A549 (cell line): ENCODE measurements around the gene KRT40. TPM values are rescaled to one million over a fixed set of nuclear protein-coding genes. Genes with fewer than 3 reads are reported as not detected.

Experiments
- ATAC-seq, 2 experiments: fragments of 200-7000 bp in 1 of 2; fragments of >200 bp in 1 of 2; cut with Nextera tagmentation in 1 of 2; cut with Tn5 transposase in 1 of 2; 3 replicates each; pipeline versions ENCODE4 v1.8.0 to v1.9.1; 2018 to 2020; ENCODE audit warnings: mild to moderate bottlenecking in 1 of 2, moderate library complexity in 1 of 2
- CTCF ChIA-PET: fragments of 300-600 bp; sonication (Branson Sonifier 250); formaldehyde crosslinking; extraction: SDS; loops from one replicate; lab custom pipeline; 2021; ENCODE audit warnings: antibody characterized with exemption, inconsistent platforms; lab: Yijun Ruan, JAX
- POLR2A ChIA-PET: fragments of 350-600 bp; formaldehyde crosslinking; extraction: SDS; loops from one replicate; lab custom pipeline; 2021; ENCODE audit warnings: antibody characterized with exemption, inconsistent platforms; lab: Yijun Ruan, JAX
- DNase-seq, 2 experiments: peaks; one replicate each; pipeline versions ENCODE4 v3.0.0 to v3.0.0-alpha.2; 2011 to 2016; ENCODE audit warnings: low read depth in 1 of 2, low spot score in 1 of 2
- FAIRE-seq: peaks from 2 replicates; lab custom pipeline; 2011; peaks lifted over from hg19 to GRCh38; lab: Jason Lieb, UNC
- H3K27ac ChIP-seq, 2 experiments: fragments of >200 bp; sonication (Bioruptor Twin); formaldehyde crosslinking; 3 replicates each; pipeline ENCODE4 v1.5.1; 2016 to 2017
- H3K4me1 ChIP-seq: fragments of >200 bp; sonication (Bioruptor Twin); formaldehyde crosslinking; 3 replicates; pipeline ENCODE4 v1.6.1; 2016
- H3K4me2 ChIP-seq: fragments of >200 bp; sonication (Bioruptor Twin); formaldehyde crosslinking; 3 replicates; pipeline ENCODE4 v1.6.1; 2016
- H3K4me3 ChIP-seq: fragments of >200 bp; sonication (Bioruptor Twin); formaldehyde crosslinking; 3 replicates; pipeline ENCODE4 v1.5.1; 2016
- H3K9me3 ChIP-seq: fragments of >200 bp; sonication (Bioruptor Twin); formaldehyde crosslinking; 3 replicates; pipeline ENCODE4 v1.6.1; 2016
- ATOH8 ChIP-seq: fragments of 250-450 bp; sonication (Bioruptor Pico); IDR thresholded peaks from 2 replicates; pipeline ENCODE4 v1.5.0; 2020; ENCODE audit warnings: low read depth, mild to moderate bottlenecking, moderate library complexity
- BCL3 ChIP-seq: fragments of >200 bp; sonication (Bioruptor Twin); formaldehyde crosslinking; IDR thresholded peaks from 3 replicates; pipeline ENCODE4 v1.6.1; 2016
- BHLHE40 ChIP-seq: IDR thresholded peaks from 2 replicates; pipeline ENCODE4 v1.6.1; 2012; ENCODE audit warnings: low read depth, low read length, inconsistent platforms
- CEBPB ChIP-seq, 2 experiments: fragments of >200 bp in 1 of 2; sonication (Bioruptor Twin) in 1 of 2; formaldehyde crosslinking in 1 of 2; IDR thresholded peaks; 2 replicates each; pipeline ENCODE4 v1.6.1; 2012 to 2016
- EP300 ChIP-seq, 2 experiments: fragments of >200 bp; sonication (Bioruptor Twin); formaldehyde crosslinking; IDR thresholded peaks; 2 replicates in 1 of 2; 3 replicates in 1 of 2; pipeline ENCODE4 v1.6.1; 2016 to 2017
- ESRRA ChIP-seq: fragments of 150-350 bp; IDR thresholded peaks from 2 replicates; pipeline ENCODE4 v1.6.1; 2014; ENCODE audit warnings: mild to moderate bottlenecking, low read length, borderline replicate concordance
- FOSB ChIP-seq: fragments of 250-450 bp; sonication (Bioruptor Pico); IDR thresholded peaks from 2 replicates; pipeline ENCODE4 v1.5.0; 2020; ENCODE audit warnings: mild to moderate bottlenecking, moderate library complexity
- HDAC2 ChIP-seq: fragments of 200-600 bp; sonication (generic); IDR thresholded peaks from 2 replicates; pipeline ENCODE4 v1.6.1; 2016
- HES2 ChIP-seq: fragments of >200 bp; sonication (Bioruptor Twin); formaldehyde crosslinking; IDR thresholded peaks from 2 replicates; pipeline ENCODE4 v1.6.1; 2016
- HEYL ChIP-seq: fragments of 250-450 bp; sonication (Bioruptor Pico); IDR thresholded peaks from 2 replicates; pipeline ENCODE4 v1.8.0; 2021; ENCODE audit warnings: mild to moderate bottlenecking, moderate library complexity
- HOXA7 ChIP-seq: fragments of 250-450 bp; sonication (Bioruptor Pico); IDR thresholded peaks from 2 replicates; pipeline ENCODE4 v1.5.0; 2020; ENCODE audit warnings: mild to moderate bottlenecking, moderate library complexity
- JUN ChIP-seq, 2 experiments: fragments of >200 bp; sonication (Bioruptor Twin); formaldehyde crosslinking; IDR thresholded peaks; 2 replicates in 1 of 2; 3 replicates in 1 of 2; pipeline ENCODE4 v1.6.1; 2016 to 2017
- KDM1A ChIP-seq: fragments of 200-600 bp; sonication (generic); IDR thresholded peaks from 2 replicates; pipeline ENCODE4 v1.6.1; 2016; ENCODE audit warnings: low read depth, mild to moderate bottlenecking
- MAFK ChIP-seq: fragments of 450-650 bp; IDR thresholded peaks from 2 replicates; pipeline ENCODE4 v1.6.1; 2014; ENCODE audit not compliant: partially characterized antibody
- MAX ChIP-seq: IDR thresholded peaks from 2 replicates; pipeline ENCODE4 v1.6.1; 2012
- MAZ ChIP-seq: fragments of 150-350 bp; IDR thresholded peaks from 2 replicates; pipeline ENCODE4 v1.6.1; 2014; ENCODE audit warnings: antibody characterized with exemption, low read depth, low read length, borderline replicate concordance
- MYC ChIP-seq: IDR thresholded peaks from 2 replicates; pipeline ENCODE4 v1.6.1; 2012; ENCODE audit warnings: mild to moderate bottlenecking, inconsistent platforms, low read length, improper control_type of control experiment, borderline replicate concordance
- POLR2A ChIP-seq: IDR thresholded peaks from 2 replicates; pipeline ENCODE4 v1.6.1; 2012; ENCODE audit warnings: mild to moderate bottlenecking, low read length
- REST ChIP-seq: fragments of 200-600 bp; sonication (generic); IDR thresholded peaks from 2 replicates; pipeline ENCODE4 v1.6.1; 2016; ENCODE audit warnings: antibody characterized with exemption, mild to moderate bottlenecking, moderate library complexity
- RFX5 ChIP-seq: fragments of 450-650 bp; IDR thresholded peaks from 2 replicates; pipeline ENCODE4 v1.7.1; 2014; ENCODE audit warnings: antibody characterized with exemption, mild to moderate bottlenecking, moderate library complexity
- RNF2 ChIP-seq: fragments of 200-600 bp; sonication (generic); IDR thresholded peaks from 2 replicates; pipeline ENCODE4 v1.6.1; 2016; ENCODE audit warnings: low read depth, mild to moderate bottlenecking, antibody characterized with exemption, moderate library complexity, borderline replicate concordance
- SREBF2 ChIP-seq: fragments of 450-650 bp; IDR thresholded peaks from 2 replicates; pipeline ENCODE4 v1.6.1; 2014; ENCODE audit warnings: mild to moderate bottlenecking, moderate library complexity
- TP53 ChIP-seq: fragments of 250-450 bp; sonication (Bioruptor Pico); IDR thresholded peaks from 2 replicates; pipeline ENCODE4 v1.5.0; 2021; ENCODE audit warnings: mild to moderate bottlenecking, moderate library complexity
- USF2 ChIP-seq: fragments of 450-650 bp; IDR thresholded peaks from 2 replicates; pipeline ENCODE4 v1.6.1; 2014; ENCODE audit warnings: antibody characterized with exemption
- ZNF302 ChIP-seq: fragments of 250-450 bp; sonication (Bioruptor Pico); IDR thresholded peaks from 2 replicates; pipeline ENCODE4 v1.9.0; 2021; ENCODE audit warnings: inconsistent platforms, mild to moderate bottlenecking, moderate library complexity
- WGBS: methylation state at CpG from one replicate; pipeline ENCODE4 v1.1.6; 2017; ENCODE audit errors: missing lambda C conversion rate; 5-methylcytosine and 5-hydroxymethylcytosine counted together
- polyA plus RNA-seq, 4 experiments: library from polyadenylated mRNA; depleted of rRNA in 3 of 4; stranded (reverse); fragments of >200 nt; fragmentation: RNase III in 1 of 4; extraction: RNeasy Plus Mini Kit Qiagen cat#74134 plus additional on column Dnase treatment in 1 of 4; gene quantifications; 2 replicates in 3 of 4; 3 replicates in 1 of 4; pipeline ENCODE4 v1.2.3, GENCODE V29; 2011 to 2017

KRT40 gene
- polyA plus RNA-seq, 2 of the 4 experiments (the other 2 are of a cell fraction), result not detected

GRCh38 chr17:40974366-40974765 lies 9.8 kb downstream of the KRT40 start:
- TF ChIP-seq HOXA7 (no peak), JUN (IDR thresholded peaks at IDR 0.05) (no peak), REST (no peak), BCL3 (no peak), KDM1A (no peak), MYC (no peak), MAX (no peak), MAZ (no peak), ATOH8 (CRISPR knock-in tag) (no peak), BHLHE40 (no peak), SREBF2 (no peak), FOSB (no peak), CEBPB (IDR thresholded peaks at IDR 0.05) (no peak), USF2 (no peak)
- ChIA-PET CTCF (interaction anchor here (1.7 to 2.1 kb wide), 2 partner anchors 11 to 26 kb away, joined by 3 to 7 read pairs; no protein-coding TSS in a partner anchor), POLR2A (interaction anchor here (0.6 kb wide), 1 partner anchor 21 kb away, joined by 3 read pairs; no protein-coding TSS in a partner anchor)
- Histone ChIP-seq H3K9me3 (no peaks in the 10 kb centered on the region), H3K27ac (no peak overlapping the region), H3K4me1 (no peaks in the 10 kb centered on the region), H3K4me2 (no peak overlapping the region), H3K4me3 (no peak overlapping the region)
- ATAC-seq (no peak), FAIRE-seq (no peak), DNase-seq (no peak)
- WGBS, result 52% methylated on average over 3 of the region's 3 CpGs

- no peak overlapping the region for H3K27ac ChIP-seq
- TF ChIP-seq MAFK, result peak; percentile 96
- TF ChIP-seq HDAC2, result no peak
- no peak overlapping the region for H3K4me2 ChIP-seq
- no peaks in the 10 kb centered on the region for H3K9me3 ChIP-seq
- ChIA-PET CTCF (interaction anchor here (0.6 to 1.7 kb wide), 9 partner anchors 14 to 1185 kb away, joined by 3 to 6 read pairs (median 3); no protein-coding TSS in a partner anchor), POLR2A (no interaction called here)
- DNase-seq, result no peak
- WGBS, result 84% methylated on average over 1 of the region's 1 CpG
- no peak for FAIRE-seq
- H3K4me3 ChIP-seq, result no peak overlapping the region
- no peak for ATAC-seq
- H3K4me1 ChIP-seq, result no peaks in the 10 kb centered on the region
These were observed 16.5 kb downstream of the KRT40 start for GRCh38 chr17:40967582-40967981.

- ChIA-PET CTCF (interaction anchor here (0.6 to 1.7 kb wide), 9 partner anchors 13 to 582 kb away, joined by 3 to 6 read pairs (median 3); no protein-coding TSS in a partner anchor), POLR2A (no interaction called here)
- no peaks in the 10 kb centered on the region for H3K4me1 ChIP-seq
- H3K9me3 ChIP-seq, result no peaks in the 10 kb centered on the region
- ATAC-seq, result no peak
- WGBS, result 30% methylated on average over 1 of the region's 1 CpG
- peak; percentile 68 for FAIRE-seq
- no peak for DNase-seq
- no peak within 1 kb of the TSS for H3K4me3 ChIP-seq
- no peak within 1 kb of the TSS for H3K4me2 ChIP-seq
- H3K27ac ChIP-seq, result no peak within 1 kb of the TSS
- TF ChIP-seq FOSB (no peak), MAX (no peak), TP53 (CRISPR knock-in tag) (no peak), HEYL (no peak), POLR2A (no peak), ATOH8 (CRISPR knock-in tag) (no peak), BCL3 (no peak), RNF2 (no peak), EP300 (IDR thresholded peaks at IDR 0.05) (no peak), HDAC2 (no peak), ZNF302 (CRISPR knock-in tag) (no peak), ESRRA (no peak), MAFK (no peak), RFX5 (no peak), JUN (IDR thresholded peaks at IDR 0.05) (no peak), HES2 (no peak)
These were observed 17.3 kb downstream of the KRT40 start, which contains the start of gene KRT39 for GRCh38 chr17:40966848-40967247. KRT39 (minus strand) TSS chr17:40966948; CDS start chr17:40966856, 92 bp downstream.
